Omental fat pad (tissue), 4 donors: Measurements from ENCODE around the gene PGM5. TPM values are rescaled to one million over a fixed set of nuclear protein-coding genes. Genes with fewer than 3 reads are reported as not detected.
A peak's percentile ranks its signal among the peaks of the same experiment; 100 is the strongest.

Experiments
- ATAC-seq: fragments of 150-250 bp; one replicate; pipeline ENCODE4 v1.9.1; 2016; ENCODE audit warnings: mild to moderate bottlenecking, moderate library complexity; ENCODE audit not compliant: low FRiP score
- DNase-seq: peaks from one replicate; pipeline ENCODE4 v3.0.0-alpha.2; 2019; ENCODE audit warnings: low spot score
- CTCF ChIP-seq, 3 donors: fragments of 450-650 bp; IDR thresholded peaks; one replicate each; pipeline ENCODE4 v1.5.1; 2016 to 2017; ENCODE audit warnings: antibody characterized with exemption in 3 of 3, mild to moderate bottlenecking in 3 of 3, moderate library complexity in 2 of 3
- total RNA-seq, 4 donors: library from RNA; depleted of rRNA; stranded (reverse); fragments of >200 nt; gene quantifications; one replicate each; pipeline ENCODE4 v1.1.0, GENCODE V29; 2016

The PGM5 gene
- total RNA-seq, 4 donors from 2014 or later, result 18.1 to 63.7 (median 26.3) TPM

GRCh38 chr9:68560071-68560844 lies 203.8 kb downstream of the PGM5 start:
- no peak for DNase-seq
- no peak for TF ChIP-seq CTCF (IDR thresholded peaks at IDR 0.05)
- ATAC-seq, result peak; percentile 68

GRCh38 chr9:68562461-68562860 lies 206.1 kb downstream of the PGM5 start:
- no peak for TF ChIP-seq CTCF (IDR thresholded peaks at IDR 0.05)
- ATAC-seq (no peak), DNase-seq (no peak)

GRCh38 chr9:68567565-68567964 lies 211.2 kb downstream of the PGM5 start:
- ATAC-seq, result no peak
- no peak for DNase-seq
- TF ChIP-seq CTCF (IDR thresholded peaks at IDR 0.05), result no peak

- DNase-seq (no peak), ATAC-seq (no peak)
Observed at GRCh38 chr9:68574150-68574549, 217.7 kb downstream of the PGM5 start.

GRCh38 chr9:68575817-68576216 lies 219.4 kb downstream of the PGM5 start:
- DNase-seq, result no peak
- ATAC-seq, result no peak
- no peak for TF ChIP-seq CTCF (IDR thresholded peaks at IDR 0.05)

More at GRCh38 chr9:68574150-68574549, 217.7 kb downstream of the PGM5 start:
- TF ChIP-seq CTCF (IDR thresholded peaks at IDR 0.05), result no peak

- DNase-seq, result no peak
- no peak for TF ChIP-seq CTCF (IDR thresholded peaks at IDR 0.05)
- ATAC-seq, result no peak
Observed at GRCh38 chr9:68577774-68578591, 221.6 kb downstream of the PGM5 start.

Other genes starting within 250 kb of the PGM5 start
- gene ZNG1C, start 114.6 kb upstream of the PGM5 start, total RNA-seq, result 10 to 100 TPM; 14.9 to 29.7 (median 21.3) TPM
- gene FOXD4L3, start 53.7 kb upstream of the PGM5 start, total RNA-seq, result under 1 TPM in 1 of 4 donors, not detected in 3; 0.19 TPM
- gene TMEM252, start 184.3 kb downstream of the PGM5 start, total RNA-seq, result not detected